ENCODE results near the gene NUDT4.
"Not testable (repeated sequence)": the region's sequence is repeated elsewhere in the genome, so short reads cannot be mapped to it uniquely, and the experiment has no call there.

Gene NUDT4

GRCh38 chr12:93432031-93432430 lies 54.3 kb downstream of the NUDT4 start:
- not testable (repeated sequence) for DNase-seq

- DNase-seq: no peak
Observed at GRCh38 chr12:93434256-93434865, 56.6 kb downstream of the NUDT4 start.

- DNase-seq: no peak
Observed at GRCh38 chr12:93438266-93439050, 60.7 kb downstream of the NUDT4 start.

- DNase-seq: no peak
Observed at GRCh38 chr12:93440043-93440835, 62.5 kb downstream of the NUDT4 start.

GRCh38 chr12:93441081-93441616 lies 63.4 kb downstream of the NUDT4 start:
- DNase-seq: peak; percentile 23

GRCh38 chr12:93441617-93442410 lies 64.1 kb downstream of the NUDT4 start, which contains the start of gene UBE2N:
UBE2N (minus strand) TSS chr12:93441947; CDS start chr12:93441884, 63 bp downstream.
- peak; percentile 97 for DNase-seq

- DNase-seq: no peak
Observed at GRCh38 chr12:93442411-93443340, 65.0 kb downstream of the NUDT4 start.

- no peak for DNase-seq
Observed at GRCh38 chr12:93443576-93443975, 65.9 kb downstream of the NUDT4 start.

GRCh38 chr12:93447555-93448290 lies 70.0 kb downstream of the NUDT4 start:
- DNase-seq: no peak

- DNase-seq: no peak
Observed at GRCh38 chr12:93448796-93449195, 71.1 kb downstream of the NUDT4 start.

GRCh38 chr12:93449277-93449676 lies 71.6 kb downstream of the NUDT4 start:
- no peak for DNase-seq

- no peak for DNase-seq
Observed at GRCh38 chr12:93451423-93452158, 73.9 kb downstream of the NUDT4 start.

- DNase-seq: no peak
Observed at GRCh38 chr12:93453633-93454032, 75.9 kb downstream of the NUDT4 start.

GRCh38 chr12:93456077-93456476 lies 78.4 kb downstream of the NUDT4 start:
- DNase-seq: no peak

Measured in CD4-positive, alpha-beta T cell treated with Interleukin-15 for 1 hour (primary cell).